Astrocyte of the hippocampus (primary cell): ENCODE measurements around the gene DNAH2.

ENCODE experiments used
- DNase-seq: peaks from one replicate; pipeline ENCODE4 v3.0.0; 2011; ENCODE audit warnings: low read depth, low spot score

Gene DNAH2

DNA sequence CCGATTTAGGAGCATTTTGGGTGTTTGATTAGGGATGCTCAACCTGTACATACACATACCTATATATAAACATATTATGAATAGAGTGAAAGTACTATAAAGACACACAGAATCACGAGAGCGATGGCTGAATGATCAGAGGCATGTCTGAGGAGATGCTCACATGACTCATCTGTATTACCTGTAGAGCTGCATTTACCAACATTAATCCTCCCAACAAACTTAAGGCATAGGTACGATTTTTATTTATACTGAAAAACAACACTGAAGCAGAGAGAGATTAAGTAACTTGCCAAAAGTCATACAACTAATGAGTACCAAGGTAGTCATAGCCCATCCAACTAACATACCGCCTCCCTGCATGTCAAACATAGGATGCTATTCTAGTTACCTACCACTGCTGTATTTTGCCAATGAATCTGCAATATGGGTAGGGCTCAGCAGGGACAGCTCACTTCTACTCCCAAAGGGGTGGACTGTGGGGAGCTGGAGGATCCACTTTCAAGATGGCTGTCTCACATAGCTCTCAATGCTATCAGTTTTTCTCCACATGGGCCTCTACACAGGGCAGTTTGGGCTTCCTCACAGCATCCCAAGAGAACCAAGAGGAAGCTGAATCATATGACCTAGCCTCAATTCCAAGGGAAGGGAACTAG lies 147.6 kb downstream of the DNAH2 start:
- DNase-seq, result no peak

DNA sequence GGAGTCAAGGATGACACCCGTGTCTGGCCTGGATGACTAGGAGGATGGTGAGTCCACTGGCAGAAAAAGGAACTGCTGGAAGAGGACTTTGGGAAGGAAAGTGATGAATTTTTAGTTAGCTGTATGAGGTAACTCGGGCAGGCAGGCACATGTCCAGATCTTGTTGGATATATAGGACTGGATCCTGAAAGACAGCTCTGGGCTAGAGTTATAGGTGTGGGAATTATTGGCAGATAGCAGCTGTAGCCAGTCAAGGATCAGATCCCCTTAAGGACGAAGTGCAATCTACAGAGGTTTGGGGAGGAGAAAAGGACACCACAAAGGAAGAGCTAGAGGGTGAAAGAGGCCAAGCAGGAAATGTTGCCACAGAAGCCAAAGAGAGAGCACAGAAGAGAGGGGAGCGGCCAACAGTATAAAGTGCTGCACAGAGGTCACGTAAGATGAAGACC lies 150.4 kb downstream of the DNAH2 start:
- DNase-seq, result no peak

DNA sequence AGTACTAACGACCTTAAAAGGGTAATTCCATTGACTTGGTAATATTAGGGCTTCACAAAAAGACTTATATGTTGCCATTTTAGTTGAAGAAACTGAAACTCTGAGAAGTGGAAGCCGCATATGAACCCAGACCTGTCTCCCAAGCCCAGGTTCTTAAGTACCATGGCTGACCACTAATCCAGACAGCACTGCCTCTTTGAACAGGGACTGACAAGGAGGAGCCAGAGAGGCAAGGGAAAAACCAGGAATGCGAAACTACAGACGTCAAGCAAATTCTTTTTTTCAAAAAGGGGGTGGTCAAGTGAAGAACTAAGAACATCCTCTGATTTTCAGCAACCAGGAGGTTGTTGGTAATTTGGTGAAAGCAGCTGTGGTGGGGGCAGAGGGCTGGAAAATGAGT lies 155.5 kb downstream of the DNAH2 start:
- no peak for DNase-seq

- DNase-seq, result no peak
Observed at GRCh38 chr17:7875804-7876370, 158.3 kb downstream of the DNAH2 start.

DNA sequence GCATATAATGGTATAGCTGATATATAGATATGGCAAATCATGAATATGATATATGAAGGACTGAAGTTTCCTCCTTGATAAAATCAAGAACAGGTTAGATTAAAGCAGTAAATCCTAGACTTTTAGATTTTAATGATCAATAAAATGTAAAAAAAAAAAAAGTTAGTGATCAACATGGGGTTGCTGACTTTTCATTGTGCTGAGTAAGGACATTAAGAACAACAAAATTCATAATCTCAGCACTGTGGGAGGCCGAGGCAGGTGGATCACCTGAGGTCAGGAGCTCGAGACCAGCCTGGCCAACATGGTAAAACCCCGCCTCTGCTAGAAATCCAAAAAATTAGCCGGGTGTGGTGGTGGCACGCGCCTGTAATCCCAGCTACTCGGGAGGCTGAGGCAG lies 160.7 kb downstream of the DNAH2 start:
- DNase-seq, result no peak

DNA sequence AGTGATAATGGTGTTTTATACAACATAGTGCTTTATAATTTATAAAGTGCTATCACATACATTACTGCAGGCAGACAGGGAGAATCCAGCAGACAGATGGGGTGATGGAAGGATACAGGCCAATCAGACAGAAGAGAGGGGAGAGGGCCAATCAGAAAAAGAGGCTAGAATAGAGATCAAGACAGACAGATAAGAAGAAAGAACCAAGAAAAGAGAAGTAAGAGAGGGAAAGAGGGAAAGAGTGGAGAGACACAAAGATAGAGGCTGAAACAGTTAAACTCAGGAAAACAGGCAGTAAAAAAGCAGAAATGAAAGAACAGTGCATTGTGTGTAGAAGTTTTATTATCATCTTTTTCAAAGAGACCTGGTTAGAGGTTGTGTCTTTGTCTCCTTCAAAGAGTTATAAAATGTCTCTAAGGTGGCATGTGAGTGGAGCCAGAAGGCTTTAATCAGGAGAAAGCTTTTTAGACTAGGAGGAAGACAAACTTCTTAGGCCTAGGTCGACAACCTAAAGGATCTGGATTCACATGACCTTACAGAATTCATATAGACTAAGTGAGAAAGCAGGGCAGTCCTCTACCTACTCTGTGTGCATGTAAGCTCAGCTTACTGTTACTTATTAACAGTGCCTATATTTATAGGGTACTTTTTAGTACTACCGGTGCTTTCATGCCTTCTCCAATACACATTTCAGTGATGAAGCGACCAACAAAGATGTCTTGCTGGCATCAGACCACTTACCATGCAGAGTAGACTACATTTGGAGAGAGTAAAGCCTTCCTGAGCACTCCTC lies 162.7 kb downstream of the DNAH2 start:
- no peak for DNase-seq

- no peak for DNase-seq
Observed at GRCh38 chr17:7881276-7882054, 163.9 kb downstream of the DNAH2 start.

DNA sequence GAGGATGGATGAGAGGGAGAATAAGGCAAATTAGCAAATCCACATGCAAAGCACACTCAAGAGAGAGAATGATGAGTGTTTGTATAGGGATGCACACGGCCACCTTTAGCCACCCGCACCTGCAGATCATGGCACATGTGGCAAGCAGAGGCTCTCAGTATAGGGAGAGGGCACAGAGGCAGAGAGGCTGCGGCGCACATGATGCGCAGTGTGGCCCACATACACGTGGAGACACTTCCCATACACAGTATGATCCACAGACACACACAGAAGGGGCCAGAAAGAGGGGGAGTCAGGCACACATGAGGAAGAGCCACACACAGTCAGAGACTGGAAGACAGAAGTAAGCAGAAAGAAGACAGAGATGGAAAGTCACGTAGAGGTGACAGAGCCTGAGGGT lies 164.5 kb downstream of the DNAH2 start:
- no peak for DNase-seq

DNA sequence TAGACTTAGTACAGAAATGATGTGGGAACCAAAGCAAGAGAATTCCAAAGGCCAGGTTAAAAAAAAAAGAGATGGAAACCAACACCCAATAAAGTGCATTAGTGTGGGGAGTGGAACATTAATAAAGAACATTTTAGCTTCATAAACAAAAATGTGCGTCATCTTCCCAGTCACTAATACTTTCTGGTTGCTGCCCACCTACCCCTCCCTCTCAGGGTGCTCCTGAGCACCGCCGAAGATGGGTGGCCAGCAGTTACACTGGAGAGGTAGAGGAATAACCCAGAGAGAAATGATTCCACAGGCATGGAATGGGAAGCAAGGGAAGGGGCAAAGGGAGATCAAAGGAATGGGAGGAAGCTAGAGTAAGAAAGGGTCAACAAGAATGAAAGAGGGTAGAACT lies 165.1 kb downstream of the DNAH2 start:
- DNase-seq, result no peak
